Left cardiac atrium (tissue), 4 donors: ENCODE measurements around the gene SNX17. TPM values are rescaled to one million over a fixed set of nuclear protein-coding genes. Genes with fewer than 3 reads are reported as not detected.
"Not testable (repeated sequence)": the region's sequence is repeated elsewhere in the genome, so short reads cannot be mapped to it uniquely, and the experiment has no call there.

Experiments
- ATAC-seq, 2 donors: fragments of 200-7000 bp; cut with Tn5 transposase; one replicate each; pipeline ENCODE4 v1.9.1; 2020; ENCODE audit warnings: mild to moderate bottlenecking in 2 of 2, moderate library complexity in 2 of 2
- DNase-seq: peaks from one replicate; pipeline ENCODE4 v3.0.0-alpha.2; 2020
- intact Hi-C, 2 donors: fragments of 100-400 bp; cut with DNase I; formaldehyde crosslinking; loops; one replicate each; pipeline versions ENCODE4 v1.14.1 to v1.15.1; 2022 to 2023
- long read RNA-seq: library from polyadenylated mRNA; unstranded; transcript quantifications from one replicate; pipeline ENCODE4 v2.0.0, GENCODE V29; 2021
- total RNA-seq, 2 donors: library from RNA; stranded (reverse); fragmentation: NEBNext Ultra II Directional; extraction: Animal tissue kit (Norgen Biotek cat#: 25700); gene quantifications; one replicate each; pipeline ENCODE4 v1.2.1, GENCODE V29; 2021
- donor health status: DM: no; HTN: yes; CAD: no.
- donor health status: DM: no; HTN: yes; CAD: no; lungs with severe emphysema.
- donor health status: DM: yes; HTN: yes; CAD: no.
- donor health status: Dilated cardiomyopathy.

SNX17 gene
- 10 to 100 TPM; 61.4 to 74.3 TPM for total RNA-seq
- long read RNA-seq, transcript SNX17-201 (15 exons, 2,044 nt) = major isoform, 282 of 308 reads
- long read RNA-seq, partial matches to known transcripts = 10 of 308 reads
- long read RNA-seq, other reads (novel, unspliced or antisense) = 11 of 308 reads

DNA sequence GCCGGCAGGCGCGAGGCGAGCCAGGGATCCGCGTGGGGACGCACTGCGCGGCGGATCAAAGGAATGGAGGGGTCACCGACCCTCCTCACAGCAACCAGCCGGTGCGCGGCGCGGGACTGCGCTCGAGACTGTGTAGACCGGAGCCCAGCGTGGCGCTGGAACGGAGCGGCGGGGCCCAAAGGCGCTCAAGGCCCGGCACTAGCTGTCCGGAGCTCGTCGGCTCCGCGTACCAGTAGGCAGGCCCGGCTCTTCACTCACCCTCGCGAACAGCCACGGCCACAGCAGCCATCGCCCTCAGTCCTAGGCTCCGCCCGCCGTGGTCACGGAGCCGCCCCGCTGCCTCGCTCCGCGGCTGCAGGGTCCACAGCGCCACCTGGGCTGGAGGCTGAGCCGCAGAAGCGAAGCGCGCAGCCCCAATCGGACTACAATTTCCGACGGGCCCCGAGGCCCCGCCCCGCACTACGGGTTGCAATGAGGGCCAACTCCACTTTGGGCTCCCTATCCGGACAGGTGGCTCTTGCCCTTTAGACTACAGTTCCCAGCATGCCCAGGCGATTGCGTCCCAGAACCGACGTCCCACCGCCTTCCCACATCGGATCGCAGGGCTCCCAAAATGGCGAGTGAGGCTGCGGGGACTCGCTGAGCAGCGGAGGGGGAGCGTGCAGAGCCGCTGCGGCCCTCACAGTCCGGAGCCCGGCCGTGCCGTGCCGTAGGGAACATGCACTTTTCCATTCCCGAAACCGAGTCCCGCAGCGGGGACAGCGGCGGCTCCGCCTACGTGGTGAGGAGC lies at the start of gene SNX17, which contains the start of gene EIF2B4:
SNX17 (plus strand) TSS at position 591 of the 790 bp plus-strand sequence; CDS start at position 719, 128 bp downstream.
EIF2B4 (minus strand) TSS at position 313 of the 790 bp plus-strand sequence; CDS start at position 289, 24 bp downstream.
- peak; percentile 99 for DNase-seq
- intact Hi-C loops = no loop called here
- peak; percentile 95 for ATAC-seq

- ATAC-seq = peak; percentile 63 to 84
- intact Hi-C loops = loop anchor here in 1 of 2 donors (5.0 kb wide), 1 partner anchor 46 kb away; no protein-coding TSS in a partner anchor
Measured at GRCh38 chr2:27320958-27321543, 49.4 kb upstream of the SNX17 start.

DNA sequence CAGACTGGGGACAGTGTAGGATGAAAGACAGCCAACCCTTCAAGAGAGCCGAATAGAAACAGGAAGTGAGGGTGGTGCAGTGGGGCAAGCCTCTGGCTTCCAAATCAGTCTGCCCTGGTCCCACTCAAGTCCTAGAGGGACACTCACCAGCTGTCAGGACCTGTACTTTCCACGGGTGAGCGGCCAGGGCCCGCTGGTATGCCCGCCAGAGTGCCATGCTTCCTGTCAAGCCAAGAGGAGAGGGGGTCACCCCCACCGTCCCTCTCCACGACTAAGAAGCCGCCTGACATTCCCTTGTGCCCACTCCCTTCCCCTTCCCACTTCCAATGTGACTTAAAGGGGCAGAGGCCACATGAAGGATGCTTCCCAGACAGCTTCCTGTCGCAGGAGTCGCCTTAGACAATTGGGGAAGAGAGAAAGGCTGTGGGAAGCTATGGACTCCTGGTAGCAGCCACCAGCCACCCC lies 48.1 kb upstream of the SNX17 start:
- DNase-seq (peak; percentile 35), ATAC-seq (peak; percentile 6 to 30)
- intact Hi-C loops = loop anchor here in 1 of 2 donors (5.0 kb wide), 1 partner anchor 45 kb away; no protein-coding TSS in a partner anchor

More at GRCh38 chr2:27320958-27321543, 49.4 kb upstream of the SNX17 start:
- DNase-seq = peak; percentile 84

DNA sequence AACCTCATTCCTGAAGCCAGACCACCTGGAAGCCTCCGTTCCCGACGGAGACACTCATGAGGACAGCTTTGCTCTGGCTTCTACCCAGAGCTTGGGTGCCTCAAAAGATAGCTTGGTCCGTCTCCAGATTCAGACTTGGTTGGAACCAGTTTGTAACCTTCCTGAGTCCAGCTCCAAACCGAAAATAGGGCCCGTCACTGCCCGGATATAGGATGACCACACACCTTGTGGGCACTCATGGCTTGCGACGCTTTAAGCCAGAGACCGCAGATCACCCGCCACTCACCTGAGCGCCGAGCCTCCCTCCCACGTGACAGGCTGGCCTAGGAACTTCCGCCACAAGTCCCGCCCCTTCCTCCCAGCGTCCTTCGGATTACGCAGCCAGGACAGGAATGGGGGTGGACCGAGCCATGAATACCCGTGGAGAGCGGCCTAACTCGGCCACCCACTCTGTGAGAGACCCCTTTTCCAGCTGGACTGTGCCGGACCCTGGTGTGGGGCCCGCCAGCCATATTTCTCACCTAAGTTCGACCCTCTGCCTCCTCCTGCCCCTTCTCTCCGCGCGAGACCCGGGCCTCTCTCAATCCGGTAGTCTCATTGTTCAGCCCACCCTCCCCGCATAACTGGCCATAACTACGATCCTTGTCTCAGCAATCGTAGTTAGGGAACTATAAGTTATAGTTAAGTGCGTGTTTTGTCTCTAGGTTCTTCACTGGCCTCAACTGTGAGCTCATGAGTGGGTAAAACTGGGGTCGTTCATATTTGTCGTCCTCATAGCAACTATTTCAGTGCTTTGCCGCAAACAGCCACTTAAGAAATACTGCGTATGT lies 47.4 kb upstream of the SNX17 start, which contains the start of gene MPV17:
MPV17 (minus strand) TSS at position 332 of the 830 bp plus-strand sequence. CDS start 580 bp downstream, outside the sequence.
- intact Hi-C loops = loop anchor here in 1 of 2 donors (5.0 kb wide), 1 partner anchor 44 kb away; no protein-coding TSS in a partner anchor
- DNase-seq (peak; percentile 95), ATAC-seq (peak; percentile 94 to 98)

DNA sequence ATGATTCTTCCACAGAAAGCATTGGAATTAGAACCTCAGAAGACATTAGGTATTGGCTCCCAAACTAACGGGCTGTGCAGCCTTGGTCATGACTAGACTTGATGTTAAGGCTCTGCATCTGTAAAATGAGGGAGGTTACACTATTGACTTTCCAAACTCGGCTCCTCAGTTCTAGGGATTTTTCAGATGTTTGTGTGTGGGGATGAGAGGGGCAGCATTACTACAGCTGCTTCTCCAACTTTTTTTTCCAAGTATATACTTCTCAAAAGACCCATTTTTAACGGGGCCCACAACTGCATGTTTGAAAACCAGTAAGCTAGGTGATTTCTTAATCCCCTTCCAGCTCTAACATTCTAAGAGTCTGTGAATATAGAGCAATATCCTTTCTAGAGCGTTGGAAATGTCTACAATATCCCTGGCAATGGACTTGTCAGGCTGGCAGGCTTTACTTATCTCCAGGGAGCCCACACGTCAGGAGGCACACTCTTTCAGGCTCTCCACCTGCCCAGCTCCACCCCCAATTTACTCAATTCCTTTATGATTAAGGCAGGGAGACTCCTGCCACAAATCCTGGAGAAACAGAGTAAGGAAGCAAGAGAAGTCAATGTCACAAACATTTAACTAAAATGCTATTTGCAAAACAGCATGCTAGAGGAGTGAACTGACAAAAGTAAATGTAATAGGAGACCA lies 46.7 kb upstream of the SNX17 start:
- DNase-seq (no peak), ATAC-seq (peak in 1 of 2 donors; percentile 10)
- intact Hi-C loops = loop anchor here in 1 of 2 donors (5.0 kb wide), 1 partner anchor 44 kb away; no protein-coding TSS in a partner anchor

DNA sequence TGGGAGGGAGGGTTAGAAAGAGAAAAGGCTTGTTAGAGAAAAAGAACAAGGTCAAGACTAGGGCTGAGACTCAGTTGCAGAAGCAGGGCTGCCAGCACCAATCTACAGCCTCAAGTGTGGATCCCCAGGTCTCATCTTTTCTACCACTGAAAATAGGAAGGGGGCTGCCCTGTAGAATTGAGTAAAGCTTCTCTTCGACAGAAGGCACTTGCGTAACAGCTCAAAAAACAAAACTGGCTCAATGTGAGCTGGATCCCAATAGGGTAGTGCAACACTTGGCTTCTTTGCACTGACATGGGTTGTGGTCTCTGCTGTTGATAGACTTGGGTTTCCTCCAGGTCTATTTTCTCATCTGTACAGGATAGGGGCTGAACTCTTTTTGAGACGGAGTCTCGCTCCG lies 45.7 kb upstream of the SNX17 start:
- intact Hi-C loops = loop anchor here in 1 of 2 donors (5.0 kb wide), 1 partner anchor 43 kb away; no protein-coding TSS in a partner anchor
- ATAC-seq (no peak), DNase-seq (no peak)

GRCh38 chr2:27335311-27335710 lies 35.1 kb upstream of the SNX17 start:
- ATAC-seq (no peak), DNase-seq (no peak)
- intact Hi-C loops = no loop called here

GRCh38 chr2:27336173-27336572 lies 34.2 kb upstream of the SNX17 start:
- no peak for DNase-seq
- ATAC-seq = no peak
- intact Hi-C loops = no loop called here

GRCh38 chr2:27347641-27348040 lies 22.8 kb upstream of the SNX17 start:
- ATAC-seq = no peak
- intact Hi-C loops = no loop called here
- DNase-seq = no peak

DNA sequence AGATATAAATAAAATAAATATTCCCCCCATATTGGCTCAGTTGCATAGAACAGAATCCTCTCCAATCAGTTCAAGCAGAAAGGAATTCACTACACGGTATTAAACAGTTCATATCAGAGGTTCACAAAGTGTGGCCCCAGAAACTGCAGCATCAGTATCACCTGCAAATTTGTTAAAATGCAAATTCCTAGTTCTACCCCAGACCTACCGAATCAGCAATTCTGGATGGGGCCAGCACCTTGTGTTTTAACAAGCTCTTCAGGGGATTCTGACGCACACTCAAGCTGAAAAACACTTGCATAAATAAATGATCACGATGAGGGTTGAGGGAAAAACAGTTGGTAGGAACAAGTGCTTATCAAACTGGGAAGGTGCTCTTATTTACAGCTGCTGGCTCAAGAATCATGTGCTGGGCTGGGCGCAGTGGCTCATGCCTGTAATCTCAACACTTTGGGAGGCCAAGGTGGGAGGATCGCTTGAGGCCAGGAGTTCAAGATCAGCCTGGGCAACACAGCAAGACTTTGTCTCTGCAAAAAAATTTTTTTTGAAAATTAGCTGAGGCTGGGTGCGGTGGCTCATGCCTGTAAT lies 20.2 kb upstream of the SNX17 start:
- intact Hi-C loops = no loop called here
- ATAC-seq (no peak), DNase-seq (no peak)

GRCh38 chr2:27351802-27352598 lies 18.4 kb upstream of the SNX17 start:
- intact Hi-C loops = no loop called here
- DNase-seq (no peak), ATAC-seq (no peak)

- ATAC-seq, intact Hi-C loops, DNase-seq: not testable (repeated sequence)
Measured at GRCh38 chr2:27353386-27353761, 17.0 kb upstream of the SNX17 start.

GRCh38 chr2:27353762-27354596 lies 16.4 kb upstream of the SNX17 start:
- no peak for DNase-seq
- intact Hi-C loops = no loop called here

GRCh38 chr2:27354597-27354927 lies 15.9 kb upstream of the SNX17 start:
- intact Hi-C loops = no loop called here
- no peak for ATAC-seq
- DNase-seq = no peak

More at GRCh38 chr2:27353762-27354596, 16.4 kb upstream of the SNX17 start:
- ATAC-seq = no peak

DNA sequence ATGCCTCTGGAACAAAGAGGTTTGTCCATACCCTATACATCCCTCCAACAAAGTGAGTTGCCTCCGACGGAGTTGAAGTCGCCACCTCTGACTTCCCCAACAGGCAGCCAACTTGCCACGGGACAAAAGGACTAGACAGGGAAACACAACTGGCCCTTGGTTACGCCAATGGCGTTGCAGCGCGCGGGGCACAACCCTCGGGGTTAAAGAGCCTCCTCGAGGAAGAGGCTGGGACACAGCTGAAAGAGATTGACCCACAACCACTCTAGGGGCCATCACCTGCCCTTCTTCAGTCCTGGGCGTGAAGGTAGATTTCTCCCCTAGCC lies 14.4 kb upstream of the SNX17 start:
- intact Hi-C loops = no loop called here
- ATAC-seq (peak; percentile 5 to 10), DNase-seq (peak; percentile 42)
